ENCODE measurements around the gene KCMF1. TPM values are rescaled to one million over a fixed set of nuclear protein-coding genes. Genes with fewer than 3 reads are reported as not detected.

The KCMF1 gene
- total and polyA plus RNA-seq, 2 donors from 2014 or later, result 21.0 to 64.3 TPM

GRCh38 chr2:84980263-84980983, 9.5 kb downstream of the KCMF1 start:
- intact Hi-C loops (cut with DNase I), result no loop called here
- TF ChIP-seq, protein P1, sequence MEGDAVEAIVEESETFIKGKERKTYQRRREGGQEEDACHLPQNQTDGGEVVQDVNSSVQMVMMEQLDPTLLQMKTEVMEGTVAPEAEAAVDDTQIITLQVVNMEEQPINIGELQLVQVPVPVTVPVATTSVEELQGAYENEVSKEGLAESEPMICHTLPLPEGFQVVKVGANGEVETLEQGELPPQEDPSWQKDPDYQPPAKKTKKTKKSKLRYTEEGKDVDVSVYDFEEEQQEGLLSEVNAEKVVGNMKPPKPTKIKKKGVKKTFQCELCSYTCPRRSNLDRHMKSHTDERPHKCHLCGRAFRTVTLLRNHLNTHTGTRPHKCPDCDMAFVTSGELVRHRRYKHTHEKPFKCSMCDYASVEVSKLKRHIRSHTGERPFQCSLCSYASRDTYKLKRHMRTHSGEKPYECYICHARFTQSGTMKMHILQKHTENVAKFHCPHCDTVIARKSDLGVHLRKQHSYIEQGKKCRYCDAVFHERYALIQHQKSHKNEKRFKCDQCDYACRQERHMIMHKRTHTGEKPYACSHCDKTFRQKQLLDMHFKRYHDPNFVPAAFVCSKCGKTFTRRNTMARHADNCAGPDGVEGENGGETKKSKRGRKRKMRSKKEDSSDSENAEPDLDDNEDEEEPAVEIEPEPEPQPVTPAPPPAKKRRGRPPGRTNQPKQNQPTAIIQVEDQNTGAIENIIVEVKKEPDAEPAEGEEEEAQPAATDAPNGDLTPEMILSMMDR (IDR thresholded peaks at IDR 0.05; ENCODE audit: borderline replicate concordance, extremely low read depth, insufficient read depth), result no peak
- no peak overlapping the region for H3K4me3 ChIP-seq (ENCODE audit: low read length in 3 of 3)
- FAIRE-seq (no peak), DNase-seq (peak in 1 of 5 donors; percentile 7)
- H3K36me3 ChIP-seq (ENCODE audit: control insufficient read depth in 2 of 3, insufficient read depth in 3 of 3, low read length in 3 of 3), result no peaks in the 10 kb centered on the region
- H3K4me1 ChIP-seq (ENCODE audit: control insufficient read depth in 2 of 3, insufficient read depth in 2 of 3, low read depth in 1 of 3, low read length in 3 of 3), result peaks cover 0 to 8% (median 5%) of the 10 kb centered on the region in 3 donors
- no peak overlapping the region for H3K27ac ChIP-seq (ENCODE audit: low read depth in 2 of 2, low read length in 2 of 2)
- H3K9ac ChIP-seq (ENCODE audit: low read length in 3 of 3), result no peak overlapping the region
- no peaks in the 10 kb centered on the region for H3K27me3 ChIP-seq (ENCODE audit: control insufficient read depth, insufficient read depth, low read length)
- no peaks in the 10 kb centered on the region for H3K9me3 ChIP-seq (ENCODE audit: control insufficient read depth in 2 of 3, insufficient read depth in 1 of 3, low read length in 3 of 3)

- no peak overlapping the region for H3K4me3 ChIP-seq (ENCODE audit: low read length in 3 of 3)
- no peaks in the 10 kb centered on the region for H3K27me3 ChIP-seq (ENCODE audit: control insufficient read depth, insufficient read depth, low read length)
- TF ChIP-seq, protein P1 (IDR thresholded peaks at IDR 0.05; ENCODE audit: borderline replicate concordance, extremely low read depth, insufficient read depth), result no peak
- no peaks in the 10 kb centered on the region for H3K36me3 ChIP-seq (ENCODE audit: control insufficient read depth in 2 of 3, insufficient read depth in 3 of 3, low read length in 3 of 3)
- intact Hi-C loops (cut with DNase I), result no loop called here
- H3K27ac ChIP-seq (ENCODE audit: low read depth in 2 of 2, low read length in 2 of 2), result no peak overlapping the region
- DNase-seq (no peak), FAIRE-seq (no peak)
- H3K9ac ChIP-seq (ENCODE audit: low read length in 3 of 3), result no peak overlapping the region
- peaks cover 0 to 10% (median 4%) of the 10 kb centered on the region in 3 donors for H3K4me1 ChIP-seq (ENCODE audit: control insufficient read depth in 2 of 3, insufficient read depth in 2 of 3, low read depth in 1 of 3, low read length in 3 of 3)
- no peaks in the 10 kb centered on the region for H3K9me3 ChIP-seq (ENCODE audit: control insufficient read depth in 2 of 3, insufficient read depth in 1 of 3, low read length in 3 of 3)
These were observed 15.1 kb downstream of the KCMF1 start for GRCh38 chr2:84986018-84986417.

GRCh38 chr2:84989422-84989821, 18.5 kb downstream of the KCMF1 start:
- Histone ChIP-seq H3K4me3 (ENCODE audit: low read length in 3 of 3) (no peak overlapping the region), H3K27me3 (ENCODE audit: control insufficient read depth, insufficient read depth, low read length) (no peaks in the 10 kb centered on the region), H3K36me3 (ENCODE audit: control insufficient read depth in 2 of 3, insufficient read depth in 3 of 3, low read length in 3 of 3) (no peaks in the 10 kb centered on the region), H3K9me3 (ENCODE audit: control insufficient read depth in 2 of 3, insufficient read depth in 1 of 3, low read length in 3 of 3) (no peaks in the 10 kb centered on the region), H3K27ac (ENCODE audit: low read depth in 2 of 2, low read length in 2 of 2) (no peak overlapping the region), H3K9ac (ENCODE audit: low read length in 3 of 3) (no peak overlapping the region), H3K4me1 (ENCODE audit: control insufficient read depth in 2 of 3, insufficient read depth in 2 of 3, low read depth in 1 of 3, low read length in 3 of 3) (peaks cover 0 to 12% (median 11%) of the 10 kb centered on the region in 3 donors)
- DNase-seq (no peak), FAIRE-seq (no peak)
- intact Hi-C loops (cut with DNase I), result no loop called here
- TF ChIP-seq, protein P1 (IDR thresholded peaks at IDR 0.05; ENCODE audit: borderline replicate concordance, extremely low read depth, insufficient read depth), result no peak

Measured in kidney (tissue), 14 donors.